HepG2 (cell line): ENCODE results near the gene SGK1. TPM values are rescaled to one million over a fixed set of nuclear protein-coding genes. Genes with fewer than 3 reads are reported as not detected.
A peak's percentile ranks its signal among the peaks of the same experiment; 100 is the strongest.

Source experiments
- CC2D1A ChIP-seq: sonication (generic); formaldehyde crosslinking; IDR thresholded peaks from 2 replicates; pipeline ENCODE4 v1.8.1; 2023; ENCODE audit warnings: mild to moderate bottlenecking, missing genetic modification reagents
- CREM ChIP-seq, 2 experiments: sonication (generic) in 1 of 2; formaldehyde crosslinking in 1 of 2; IDR thresholded peaks; 2 replicates each; pipeline versions ENCODE4 v1.4.0 to v1.6.1; 2016 to 2020; ENCODE audit warnings: antibody characterized with exemption in 1 of 2, mild to moderate bottlenecking in 1 of 2, missing genetic modification reagents in 1 of 2
- GZF1 ChIP-seq: sonication (generic); formaldehyde crosslinking; IDR thresholded peaks from 2 replicates; pipeline ENCODE4 v1.5.1; 2020; ENCODE audit warnings: mild to moderate bottlenecking, missing genetic modification reagents
- HNF4G ChIP-seq, 2 experiments: sonication (generic) in 1 of 2; formaldehyde crosslinking in 1 of 2; IDR thresholded peaks; 2 replicates each; pipeline versions ENCODE4 v1.4.0 to v1.6.1; 2011 to 2020; ENCODE audit warnings: borderline replicate concordance in 2 of 2, low read depth in 2 of 2, mild to moderate bottlenecking in 2 of 2, low read length in 1 of 2, missing genetic modification reagents in 1 of 2, moderate library complexity in 1 of 2
- MTA3 ChIP-seq: sonication (generic); formaldehyde crosslinking; IDR thresholded peaks from 2 replicates; pipeline ENCODE4 v1.4.0; 2020; ENCODE audit warnings: missing genetic modification reagents
- MTF2 ChIP-seq: sonication (generic); formaldehyde crosslinking; IDR thresholded peaks from 2 replicates; pipeline ENCODE4 v1.5.0; 2020; ENCODE audit warnings: missing genetic modification reagents, borderline replicate concordance
- NR1H2 ChIP-seq: sonication (generic); formaldehyde crosslinking; IDR thresholded peaks from 2 replicates; pipeline ENCODE4 v1.8.1; 2022; ENCODE audit warnings: low read depth, missing genetic modification reagents, borderline replicate concordance
- ZNF432 ChIP-seq: sonication (generic); formaldehyde crosslinking; IDR thresholded peaks from 2 replicates; pipeline ENCODE4 v1.5.0; 2020; ENCODE audit warnings: missing genetic modification reagents, mild to moderate bottlenecking, borderline replicate concordance
- polyA plus RNA-seq, 8 experiments: library from polyadenylated mRNA; depleted of rRNA in 3 of 8; stranded (reverse) in 7 of 8; unstranded in 1 of 8; fragments of >200 nt; fragmentation: Illumina TruSeq in 4 of 8; extraction: Trizol in 4 of 8; gene quantifications; 2 replicates each; pipeline versions ENCODE4 v1.2.1 to v1.2.3, GENCODE V29; 2011 to 2016; ENCODE audit warnings: low read depth in 4 of 8, missing spikeins in 1 of 8, mixed read lengths in 1 of 8; ENCODE audit not compliant: insufficient read depth in 1 of 8
- total RNA-seq, 5 experiments: library from RNA; depleted of rRNA; stranded (reverse); fragments of >200 nt; fragmentation: Illumina TruSeq; extraction: Trizol; gene quantifications; 2 replicates each; pipeline ENCODE4 v1.2.3, GENCODE V29; 2016; ENCODE audit warnings: low read depth in 1 of 5
- TF ChIP-seq, protein P1 (sequence below): sonication (generic); formaldehyde crosslinking; IDR thresholded peaks from 2 replicates; pipeline ENCODE4 v1.4.0; 2020; ENCODE audit warnings: missing genetic modification reagents
- TF ChIP-seq, protein P2 (sequence below): sonication (generic); formaldehyde crosslinking; IDR thresholded peaks from 2 replicates; pipeline ENCODE4 v1.5.0; 2020; ENCODE audit warnings: mild to moderate bottlenecking, missing genetic modification reagents

Gene SGK1
- total and polyA plus RNA-seq, 2 of the 13 experiments (the other 11 are each of a cell fraction or from before 2014, with no cell fraction given) = 56.1 to 56.2 TPM

DNA sequence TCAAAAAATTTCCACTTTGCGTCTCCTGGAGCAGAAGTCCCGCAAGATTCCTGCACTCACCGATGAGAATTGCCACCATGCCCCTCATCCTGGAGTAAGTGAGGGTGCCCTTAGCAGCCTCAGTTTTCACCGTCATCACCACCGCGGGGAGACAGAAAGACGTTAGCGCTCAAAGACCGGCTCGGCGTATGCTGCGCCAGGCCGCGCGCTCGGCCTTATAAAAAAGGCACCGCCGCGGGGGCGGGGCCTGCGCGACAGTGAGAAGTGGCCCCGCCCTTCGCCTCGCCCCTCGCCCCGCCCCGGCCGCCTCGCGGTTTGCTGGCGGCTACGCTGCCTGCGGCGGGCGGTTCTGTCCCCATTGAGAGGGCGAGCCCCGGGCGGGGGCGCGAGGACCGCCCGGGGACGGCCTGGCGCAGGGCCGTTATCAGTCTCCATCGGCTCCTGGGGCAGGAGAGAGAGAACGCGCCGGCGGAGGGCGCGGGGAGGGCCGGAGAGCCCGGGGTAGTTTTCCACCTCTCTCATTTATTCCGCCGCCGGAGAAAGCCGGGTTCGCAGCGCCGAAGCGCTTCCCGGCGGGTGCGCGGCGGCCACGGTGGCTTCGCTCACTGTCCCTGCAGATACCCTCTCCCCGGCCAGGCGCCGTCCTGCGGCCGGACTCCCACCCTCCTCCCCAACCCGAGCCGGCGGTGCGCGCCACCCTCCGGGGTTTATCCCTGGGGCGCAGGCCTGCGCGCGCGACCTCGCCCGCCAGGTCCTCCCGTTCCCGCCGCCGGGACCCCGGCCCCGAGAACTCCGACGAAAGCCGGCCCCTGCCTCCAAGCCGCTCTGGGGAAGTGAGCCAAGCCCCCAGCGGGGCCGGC lies 143.0 kb downstream of the SGK1 start (continued):
- TF ChIP-seq, protein P1, sequence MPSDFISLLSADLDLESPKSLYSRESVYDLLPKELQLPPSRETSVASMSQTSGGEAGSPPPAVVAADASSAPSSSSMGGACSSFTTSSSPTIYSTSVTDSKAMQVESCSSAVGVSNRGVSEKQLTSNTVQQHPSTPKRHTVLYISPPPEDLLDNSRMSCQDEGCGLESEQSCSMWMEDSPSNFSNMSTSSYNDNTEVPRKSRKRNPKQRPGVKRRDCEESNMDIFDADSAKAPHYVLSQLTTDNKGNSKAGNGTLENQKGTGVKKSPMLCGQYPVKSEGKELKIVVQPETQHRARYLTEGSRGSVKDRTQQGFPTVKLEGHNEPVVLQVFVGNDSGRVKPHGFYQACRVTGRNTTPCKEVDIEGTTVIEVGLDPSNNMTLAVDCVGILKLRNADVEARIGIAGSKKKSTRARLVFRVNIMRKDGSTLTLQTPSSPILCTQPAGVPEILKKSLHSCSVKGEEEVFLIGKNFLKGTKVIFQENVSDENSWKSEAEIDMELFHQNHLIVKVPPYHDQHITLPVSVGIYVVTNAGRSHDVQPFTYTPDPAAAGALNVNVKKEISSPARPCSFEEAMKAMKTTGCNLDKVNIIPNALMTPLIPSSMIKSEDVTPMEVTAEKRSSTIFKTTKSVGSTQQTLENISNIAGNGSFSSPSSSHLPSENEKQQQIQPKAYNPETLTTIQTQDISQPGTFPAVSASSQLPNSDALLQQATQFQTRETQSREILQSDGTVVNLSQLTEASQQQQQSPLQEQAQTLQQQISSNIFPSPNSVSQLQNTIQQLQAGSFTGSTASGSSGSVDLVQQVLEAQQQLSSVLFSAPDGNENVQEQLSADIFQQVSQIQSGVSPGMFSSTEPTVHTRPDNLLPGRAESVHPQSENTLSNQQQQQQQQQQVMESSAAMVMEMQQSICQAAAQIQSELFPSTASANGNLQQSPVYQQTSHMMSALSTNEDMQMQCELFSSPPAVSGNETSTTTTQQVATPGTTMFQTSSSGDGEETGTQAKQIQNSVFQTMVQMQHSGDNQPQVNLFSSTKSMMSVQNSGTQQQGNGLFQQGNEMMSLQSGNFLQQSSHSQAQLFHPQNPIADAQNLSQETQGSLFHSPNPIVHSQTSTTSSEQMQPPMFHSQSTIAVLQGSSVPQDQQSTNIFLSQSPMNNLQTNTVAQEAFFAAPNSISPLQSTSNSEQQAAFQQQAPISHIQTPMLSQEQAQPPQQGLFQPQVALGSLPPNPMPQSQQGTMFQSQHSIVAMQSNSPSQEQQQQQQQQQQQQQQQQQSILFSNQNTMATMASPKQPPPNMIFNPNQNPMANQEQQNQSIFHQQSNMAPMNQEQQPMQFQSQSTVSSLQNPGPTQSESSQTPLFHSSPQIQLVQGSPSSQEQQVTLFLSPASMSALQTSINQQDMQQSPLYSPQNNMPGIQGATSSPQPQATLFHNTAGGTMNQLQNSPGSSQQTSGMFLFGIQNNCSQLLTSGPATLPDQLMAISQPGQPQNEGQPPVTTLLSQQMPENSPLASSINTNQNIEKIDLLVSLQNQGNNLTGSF (CRISPR knock-in tag) = no peak; the same call in none of the 2 replicates
- TF ChIP-seq MTF2 (no peak; the same call in 1 of the 2 replicates), ZNF432 (CRISPR knock-in tag) (no peak), CREM (IDR thresholded peaks at IDR 0.05) (no peak), CREM (CRISPR knock-in tag; IDR thresholded peaks at IDR 0.05) (no peak), NR1H2 (CRISPR knock-in tag) (peak; percentile 72; the same call in 1 of the 2 replicates), GZF1 (CRISPR knock-in tag) (no peak), MTA3 (CRISPR knock-in tag) (no peak), HNF4G (IDR thresholded peaks at IDR 0.05; ENCODE audit: borderline replicate concordance, low read depth, low read length) (no peak; the same call in 1 of the 2 replicates), HNF4G (CRISPR knock-in tag; IDR thresholded peaks at IDR 0.05; ENCODE audit: borderline replicate concordance, low read depth) (no peak), CC2D1A (CRISPR knock-in tag) (no peak; the same call in 1 of the 2 replicates)
- TF ChIP-seq, protein P2, sequence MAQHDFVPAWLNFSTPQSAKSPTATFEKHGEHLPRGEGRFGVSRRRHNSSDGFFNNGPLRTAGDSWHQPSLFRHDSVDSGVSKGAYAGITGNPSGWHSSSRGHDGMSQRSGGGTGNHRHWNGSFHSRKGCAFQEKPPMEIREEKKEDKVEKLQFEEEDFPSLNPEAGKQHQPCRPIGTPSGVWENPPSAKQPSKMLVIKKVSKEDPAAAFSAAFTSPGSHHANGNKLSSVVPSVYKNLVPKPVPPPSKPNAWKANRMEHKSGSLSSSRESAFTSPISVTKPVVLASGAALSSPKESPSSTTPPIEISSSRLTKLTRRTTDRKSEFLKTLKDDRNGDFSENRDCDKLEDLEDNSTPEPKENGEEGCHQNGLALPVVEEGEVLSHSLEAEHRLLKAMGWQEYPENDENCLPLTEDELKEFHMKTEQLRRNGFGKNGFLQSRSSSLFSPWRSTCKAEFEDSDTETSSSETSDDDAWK (CRISPR knock-in tag) = no peak
